Activated T-cell treated with anti-CD3 and anti-CD28 coated beads, Interleukin-2, amount 50 U/mL, for 48 hours (primary cell): ENCODE results near the gene RSPRY1.

Source experiments
- DNase-seq, 2 experiments: peaks; one replicate each; pipeline ENCODE4 v3.0.0-alpha.2; 2020

The RSPRY1 gene

DNA sequence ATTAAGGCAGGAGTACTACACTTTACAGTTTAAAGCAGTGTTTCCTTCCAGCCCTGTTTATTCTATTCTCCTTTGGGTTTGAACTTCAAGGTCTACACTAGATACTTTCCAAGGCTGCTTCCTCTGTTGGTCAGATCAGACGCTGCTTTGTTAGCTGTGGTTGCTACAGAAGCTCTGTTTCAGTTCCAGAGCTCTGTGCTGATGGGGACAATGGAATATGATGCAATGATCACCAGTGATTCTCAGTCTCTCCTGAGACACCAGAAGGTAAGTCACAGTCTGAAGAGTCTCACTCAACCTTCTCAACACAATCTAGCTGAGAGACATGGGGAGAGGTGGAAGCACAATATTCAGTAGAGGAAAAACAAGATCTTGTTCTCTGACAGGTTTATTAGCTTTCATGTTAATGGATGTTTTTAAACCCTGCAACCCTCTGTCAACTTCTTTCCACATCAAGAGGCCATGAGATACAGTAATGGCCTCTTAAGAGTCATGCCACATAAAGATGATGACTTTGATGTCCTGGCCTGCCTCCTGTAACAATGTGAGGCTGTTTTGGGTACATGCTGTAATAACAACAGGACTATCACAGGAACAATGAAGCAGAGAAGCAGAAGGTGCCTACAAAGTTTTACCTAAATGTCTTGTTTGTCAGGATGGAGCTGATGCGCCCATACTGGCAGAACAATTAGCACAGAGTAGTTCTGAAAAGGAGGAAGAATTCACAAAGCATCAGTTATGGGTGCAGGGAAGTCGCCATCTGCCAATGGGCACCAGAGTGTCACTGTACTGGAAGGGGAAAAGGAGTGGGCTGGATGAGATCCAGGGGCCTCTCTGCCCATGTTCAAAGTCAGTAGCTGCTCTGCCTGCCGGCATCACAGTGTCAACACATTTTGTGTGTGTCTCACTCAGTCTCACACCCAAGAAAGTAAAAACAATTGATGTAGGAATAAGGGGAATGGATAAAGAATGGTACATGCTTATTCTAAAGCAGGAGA, 33.7 kb upstream of the RSPRY1 start:
- no peak for DNase-seq

GRCh38 chr16:57153841-57154240, 32.3 kb upstream of the RSPRY1 start:
- DNase-seq = no peak

GRCh38 chr16:57155702-57156350, 30.3 kb upstream of the RSPRY1 start:
- DNase-seq = no peak

GRCh38 chr16:57156351-57156703, 29.8 kb upstream of the RSPRY1 start:
- DNase-seq = no peak

DNA sequence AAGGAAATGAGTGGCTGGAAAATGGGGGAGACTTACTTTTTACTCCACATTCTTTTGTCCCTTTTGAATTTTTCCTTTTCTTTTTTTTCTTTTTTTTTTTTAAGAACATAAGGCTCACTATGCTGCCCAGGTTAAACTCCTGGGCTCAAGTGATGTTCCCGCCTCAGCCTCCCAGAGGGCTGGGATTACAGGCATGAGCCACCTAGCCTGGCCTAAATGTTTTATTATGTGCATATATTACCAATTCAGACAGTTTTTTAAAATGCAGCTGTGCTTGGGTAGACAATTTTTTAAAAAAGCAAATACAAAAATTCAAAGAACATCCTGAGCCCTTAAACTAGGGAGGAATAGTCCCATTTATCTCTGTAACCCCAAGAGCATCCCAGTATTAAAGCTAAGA, 28.6 kb upstream of the RSPRY1 start:
- no peak for DNase-seq

- DNase-seq = no peak
These were observed 26.7 kb upstream of the RSPRY1 start for GRCh38 chr16:57159447-57159846.

DNA sequence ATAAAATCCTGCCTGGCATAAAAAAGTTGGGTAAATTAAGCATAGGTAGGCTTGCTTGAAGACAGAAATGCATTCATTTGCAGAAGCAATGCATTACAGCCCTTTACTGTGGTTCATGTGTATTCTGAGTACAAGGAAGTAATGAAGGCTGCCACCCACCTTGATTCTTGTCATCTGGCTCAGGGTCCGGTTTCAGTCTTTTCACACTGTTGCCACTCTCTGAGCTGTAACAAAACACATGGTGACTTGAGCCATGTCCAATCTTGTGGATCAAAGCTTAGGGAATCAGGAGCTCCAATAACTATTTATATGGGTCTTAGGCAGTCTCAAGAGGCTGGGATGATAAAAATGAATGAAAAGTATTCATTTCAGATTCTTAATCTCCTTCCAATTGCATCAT, 22.3 kb upstream of the RSPRY1 start:
- DNase-seq = no peak

DNA sequence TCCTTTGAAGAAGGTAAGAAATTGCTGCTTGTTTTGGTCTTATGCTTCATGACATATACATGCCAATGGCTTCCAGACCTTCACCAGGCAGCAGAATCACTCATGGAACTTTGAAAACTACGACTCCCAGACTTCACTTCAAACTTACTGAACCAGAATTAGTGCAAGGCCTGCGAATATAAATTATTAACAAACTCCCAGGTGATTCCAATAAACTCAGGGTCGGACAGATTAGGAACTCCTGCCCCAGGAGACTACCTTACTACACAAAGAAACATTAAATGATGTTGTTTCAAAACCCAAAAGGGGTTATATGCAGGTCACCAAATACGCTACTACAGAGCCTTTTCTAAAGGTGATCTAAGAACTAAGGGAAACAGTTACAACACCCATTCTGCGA, 20.6 kb upstream of the RSPRY1 start:
- DNase-seq = no peak

- no peak for DNase-seq
These were observed 20.2 kb upstream of the RSPRY1 start for GRCh38 chr16:57165938-57166337.

DNA sequence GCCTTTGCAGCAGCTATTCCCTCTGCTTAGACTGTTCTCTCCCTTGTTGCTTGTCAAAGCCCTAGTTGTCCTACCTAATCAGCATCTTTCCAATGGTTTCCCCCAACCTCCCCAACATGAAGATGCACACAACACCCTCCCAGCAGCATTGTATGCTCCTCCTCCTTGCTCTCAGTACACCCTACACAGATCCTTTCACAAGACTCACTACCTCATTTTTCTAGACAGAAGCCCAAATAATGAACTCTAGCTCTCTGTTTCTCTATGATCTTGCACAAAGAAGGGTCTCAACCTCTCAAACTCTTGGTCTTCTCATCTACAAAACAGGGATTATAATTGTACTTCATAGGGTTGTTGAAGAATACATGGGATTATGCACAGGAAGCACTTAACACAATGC, 19.7 kb upstream of the RSPRY1 start:
- no peak for DNase-seq

- DNase-seq = no peak
These were observed 19.2 kb upstream of the RSPRY1 start for GRCh38 chr16:57166951-57167350.

GRCh38 chr16:57167538-57167937, 18.6 kb upstream of the RSPRY1 start:
- no peak for DNase-seq

DNA sequence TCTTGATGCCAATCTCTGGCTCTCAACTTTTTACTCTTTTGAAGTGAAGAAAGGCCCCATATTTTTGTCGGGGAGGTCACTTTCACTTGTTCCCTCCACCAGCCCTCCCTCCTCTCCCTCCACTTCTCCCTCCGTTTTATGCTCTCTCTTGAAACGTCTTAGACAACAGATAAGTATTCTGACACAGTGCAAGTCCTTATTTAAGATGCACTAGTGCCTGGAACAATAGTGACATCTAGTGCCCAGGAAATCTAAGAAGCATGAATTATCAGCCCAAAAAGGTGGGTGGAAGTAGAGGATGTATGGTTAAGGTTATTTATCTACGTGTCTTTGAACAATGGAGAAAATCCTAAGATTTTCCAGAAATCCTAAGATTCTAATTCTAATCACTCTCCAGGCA, 18.2 kb upstream of the RSPRY1 start:
- no peak for DNase-seq

- no peak for DNase-seq
These were observed 16.8 kb upstream of the RSPRY1 start for GRCh38 chr16:57169327-57169726.

DNA sequence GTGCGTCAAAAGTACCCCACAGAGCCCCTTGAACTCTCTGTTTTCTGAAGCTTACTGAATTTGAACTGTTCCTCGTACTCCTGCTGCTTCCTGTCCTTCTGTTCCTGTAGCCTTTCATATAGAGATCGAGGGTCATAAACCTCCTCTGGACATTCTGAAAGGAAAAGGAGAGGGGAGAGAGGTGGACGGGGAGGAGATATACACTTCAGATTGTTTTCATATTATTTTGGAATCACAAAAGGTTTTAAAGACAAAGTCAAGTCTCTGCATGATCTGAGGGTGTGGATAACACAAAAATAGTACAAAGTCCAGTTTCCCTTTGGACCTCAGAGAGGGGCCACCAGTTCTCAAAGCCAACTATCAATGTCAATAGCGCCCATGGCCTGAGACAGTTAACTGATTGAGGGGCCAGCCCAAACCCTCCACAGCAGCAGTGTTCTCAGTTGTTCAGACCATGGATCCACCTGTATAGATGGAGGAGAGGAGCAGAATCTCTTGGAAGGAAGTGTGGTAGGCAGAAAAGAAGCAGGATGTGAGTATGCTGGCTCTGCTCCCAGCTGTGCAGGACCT, 13.3 kb upstream of the RSPRY1 start:
- no peak for DNase-seq

DNA sequence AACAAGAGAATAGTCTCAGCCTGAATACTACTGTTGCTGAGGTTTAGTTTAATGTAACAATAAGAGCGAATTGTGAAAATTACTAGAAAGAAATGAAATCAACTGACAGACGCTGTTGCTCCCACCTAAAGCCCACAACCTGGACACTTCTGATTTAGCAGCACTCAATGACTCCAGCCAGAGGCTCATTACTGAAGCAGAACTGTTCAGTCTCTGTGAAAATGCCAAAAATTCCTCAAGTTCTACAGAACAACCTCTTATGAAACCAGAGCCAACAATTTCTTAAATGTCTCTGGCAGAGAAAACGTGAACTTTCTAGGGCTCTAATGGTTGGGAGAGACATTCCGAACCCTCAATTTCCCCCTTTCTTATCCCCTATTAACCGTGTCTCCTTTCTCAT, 10.2 kb upstream of the RSPRY1 start:
- DNase-seq = no peak

- no peak for DNase-seq
These were observed 7.9 kb upstream of the RSPRY1 start for GRCh38 chr16:57178196-57178595.

- DNase-seq = no peak
These were observed 7.3 kb upstream of the RSPRY1 start for GRCh38 chr16:57178793-57179212.

DNA sequence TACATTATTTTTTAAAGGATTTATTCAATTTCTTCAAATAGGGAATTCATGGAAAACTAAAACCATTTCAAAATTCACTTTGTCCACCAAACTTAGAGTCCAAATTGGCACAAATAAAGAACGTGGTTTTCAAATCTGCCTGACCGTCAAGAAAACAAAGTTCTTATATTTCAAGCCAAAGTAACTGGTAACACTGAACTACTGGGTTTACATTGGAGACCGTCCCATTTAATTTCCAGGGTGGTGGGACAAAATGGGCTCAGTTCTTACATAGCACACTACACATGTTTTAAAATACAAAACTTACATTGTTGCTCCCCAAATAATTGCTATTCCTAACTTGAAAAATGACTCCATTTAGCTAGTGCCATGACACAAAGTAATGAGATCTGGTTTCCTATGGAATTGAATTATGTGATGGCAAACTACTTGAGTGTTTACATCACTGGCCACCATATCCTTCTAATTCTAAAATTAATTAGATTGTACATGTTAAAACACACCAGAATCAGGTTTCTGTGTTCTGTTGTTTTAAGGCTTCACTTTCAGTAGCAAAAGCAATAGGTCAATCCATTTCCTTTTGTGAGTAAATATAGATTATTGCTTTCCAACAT, 6.8 kb upstream of the RSPRY1 start:
- no peak for DNase-seq

DNA sequence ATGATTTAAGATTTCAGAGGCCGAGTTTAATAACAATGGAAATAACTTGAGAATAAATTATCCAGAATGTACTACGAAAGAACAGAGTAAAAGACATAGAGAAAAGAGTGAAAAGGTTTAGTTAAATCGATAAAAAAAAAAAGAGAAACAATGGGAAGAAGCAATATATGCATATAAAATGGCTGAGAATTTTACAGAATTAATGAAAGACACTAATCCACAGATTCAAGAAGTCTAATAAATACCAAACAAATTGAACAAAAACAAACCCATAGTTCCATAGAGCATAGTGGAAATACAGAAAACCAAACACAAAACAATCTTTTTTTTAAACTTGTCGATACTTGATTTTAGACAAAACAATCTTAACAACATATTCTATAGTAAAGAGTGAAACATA, 2.0 kb upstream of the RSPRY1 start:
- DNase-seq = no peak

DNA sequence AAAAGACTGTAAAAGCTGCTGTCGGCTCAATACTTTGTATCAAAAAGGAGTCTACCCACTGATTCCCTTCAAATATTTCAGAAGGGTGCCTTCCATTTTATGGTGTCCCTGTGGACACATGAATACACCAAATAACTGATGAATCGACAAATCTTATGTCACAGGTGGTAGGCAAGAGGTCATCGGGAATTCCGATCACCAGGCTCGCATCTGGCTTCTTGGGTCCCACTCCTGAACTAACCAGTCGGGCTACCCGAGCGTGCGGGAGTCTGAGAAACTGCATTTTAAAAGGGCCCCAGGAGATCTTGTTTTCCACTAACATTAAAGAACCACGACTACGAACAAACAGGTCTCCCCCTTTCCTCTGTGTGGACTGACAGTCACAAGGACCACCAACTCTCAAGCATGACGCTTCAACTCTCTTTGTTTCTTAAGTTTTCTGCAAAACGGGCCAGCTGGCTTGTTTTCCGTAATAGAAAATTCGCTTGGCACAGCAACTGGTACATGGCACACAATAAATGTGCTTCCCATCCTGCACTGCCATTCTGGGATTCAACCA, 1.2 kb upstream of the RSPRY1 start:
- DNase-seq = peak; percentile 20 to 28

DNA sequence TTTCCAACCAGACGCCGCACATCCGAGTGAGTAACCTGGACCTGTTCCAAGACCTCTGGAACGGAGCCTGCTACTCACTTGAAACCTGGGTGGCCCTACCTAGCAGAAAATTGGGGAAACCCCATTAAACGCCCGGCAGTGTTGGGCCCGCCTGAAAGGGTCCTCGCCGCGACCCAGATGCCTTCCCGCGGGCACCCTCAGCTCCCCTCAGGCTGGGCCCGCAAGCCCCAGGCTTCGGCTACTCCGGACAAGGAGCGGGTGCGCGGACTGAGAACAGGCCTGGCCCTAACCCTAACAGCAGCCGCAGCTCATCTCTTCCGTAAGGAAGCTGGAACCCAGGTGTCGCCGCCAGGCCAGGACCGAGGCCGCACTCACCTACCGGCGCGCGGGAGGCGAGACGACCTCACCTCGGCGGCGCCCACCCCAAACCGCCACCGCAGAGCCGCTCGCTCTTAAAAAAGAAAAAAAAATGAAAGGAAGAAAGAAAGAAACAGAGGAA, 634 bp upstream of the RSPRY1 start:
- no peak for DNase-seq
